Endothelial cell of umbilical vein (primary cell): ENCODE results near the gene LUC7L2.

Experiments used
- FOS ChIP-seq: IDR thresholded peaks from 2 replicates; pipeline ENCODE4 v1.6.1; 2011; ENCODE audit warnings: mild to moderate bottlenecking, low read length, moderate library complexity, borderline replicate concordance; ENCODE audit not compliant: insufficient read depth
- POLR2A ChIP-seq: IDR thresholded peaks from 2 replicates; pipeline ENCODE4 v1.6.1; 2012; ENCODE audit warnings: low read depth, mild to moderate bottlenecking, control low read depth, low read length
- POLR2AphosphoS5 ChIP-seq: IDR thresholded peaks from 2 replicates; pipeline ENCODE4 v1.6.1; 2012; ENCODE audit warnings: low read depth, mild to moderate bottlenecking, control low read depth, low read length, moderate library complexity; ENCODE audit not compliant: insufficient read depth
- TF ChIP-seq, protein P1 (sequence below), 2 donors: IDR thresholded peaks; 1 replicate in 1 of 2; 2 replicates in 1 of 2; pipeline ENCODE4 v1.5.1; 2011; ENCODE audit warnings: low read length in 2 of 2, mild to moderate bottlenecking in 2 of 2, moderate library complexity in 2 of 2, control low read depth in 1 of 2, inconsistent platforms in 1 of 2, low read depth in 1 of 2; ENCODE audit not compliant: insufficient read depth in 1 of 2; ENCODE audit errors: extremely low read depth in 1 of 2
- TF ChIP-seq, protein P2 (sequence below): IDR thresholded peaks from 2 replicates; pipeline ENCODE4 v1.6.1; 2011; ENCODE audit not compliant: insufficient read depth, insufficient read length

- TF ChIP-seq, protein P1, sequence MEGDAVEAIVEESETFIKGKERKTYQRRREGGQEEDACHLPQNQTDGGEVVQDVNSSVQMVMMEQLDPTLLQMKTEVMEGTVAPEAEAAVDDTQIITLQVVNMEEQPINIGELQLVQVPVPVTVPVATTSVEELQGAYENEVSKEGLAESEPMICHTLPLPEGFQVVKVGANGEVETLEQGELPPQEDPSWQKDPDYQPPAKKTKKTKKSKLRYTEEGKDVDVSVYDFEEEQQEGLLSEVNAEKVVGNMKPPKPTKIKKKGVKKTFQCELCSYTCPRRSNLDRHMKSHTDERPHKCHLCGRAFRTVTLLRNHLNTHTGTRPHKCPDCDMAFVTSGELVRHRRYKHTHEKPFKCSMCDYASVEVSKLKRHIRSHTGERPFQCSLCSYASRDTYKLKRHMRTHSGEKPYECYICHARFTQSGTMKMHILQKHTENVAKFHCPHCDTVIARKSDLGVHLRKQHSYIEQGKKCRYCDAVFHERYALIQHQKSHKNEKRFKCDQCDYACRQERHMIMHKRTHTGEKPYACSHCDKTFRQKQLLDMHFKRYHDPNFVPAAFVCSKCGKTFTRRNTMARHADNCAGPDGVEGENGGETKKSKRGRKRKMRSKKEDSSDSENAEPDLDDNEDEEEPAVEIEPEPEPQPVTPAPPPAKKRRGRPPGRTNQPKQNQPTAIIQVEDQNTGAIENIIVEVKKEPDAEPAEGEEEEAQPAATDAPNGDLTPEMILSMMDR (IDR thresholded peaks at IDR 0.05; ENCODE audit: extremely low read depth in 1 of 2, insufficient read depth in 1 of 2, low read depth in 1 of 2, low read length in 2 of 2): no peak
- TF ChIP-seq POLR2A (no peak), POLR2AphosphoS5 (no peak), FOS (no peak)
- TF ChIP-seq, protein P2, sequence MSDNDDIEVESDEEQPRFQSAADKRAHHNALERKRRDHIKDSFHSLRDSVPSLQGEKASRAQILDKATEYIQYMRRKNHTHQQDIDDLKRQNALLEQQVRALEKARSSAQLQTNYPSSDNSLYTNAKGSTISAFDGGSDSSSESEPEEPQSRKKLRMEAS: no peak
Measured at GRCh38 chr7:139358541-139359365, 941 bp upstream of the LUC7L2 start.
